ENCODE results near the gene ARNT2. TPM values are rescaled to one million over a fixed set of nuclear protein-coding genes. Genes with fewer than 3 reads are reported as not detected.

ARNT2 gene
- polyA plus RNA-seq, 1 experiment = 44.6 TPM

DNA sequence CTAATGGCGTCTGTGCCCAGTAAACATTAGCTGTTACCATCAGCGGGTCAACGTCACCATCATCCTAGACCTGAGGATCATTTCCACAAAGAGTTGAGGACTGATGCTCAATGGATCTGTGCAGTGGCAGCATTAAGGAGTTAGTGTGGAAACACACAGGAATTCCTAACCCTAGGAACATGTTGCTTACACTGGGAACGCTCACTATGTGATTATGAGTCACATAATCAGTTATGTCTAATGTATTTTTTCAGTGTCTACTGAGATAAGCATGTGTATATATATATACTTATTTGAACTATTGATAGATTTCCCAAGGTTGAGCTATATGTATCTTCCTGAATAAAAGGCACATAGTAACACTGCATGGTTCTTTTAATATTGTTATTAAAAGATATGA, 19.0 kb downstream of the ARNT2 start:
- no peak for TF ChIP-seq CTCF (IDR thresholded peaks at IDR 0.05; ENCODE audit: insufficient read depth, low read depth, low read length)
- DNase-seq (ENCODE audit: low read depth) = no peak
- CTCF ChIA-PET = no interaction called here
- H3K36me3 ChIP-seq (ENCODE audit: control insufficient read depth, insufficient read depth, low read length) = no peaks in the 10 kb centered on the region
- H3K4me3 ChIP-seq (ENCODE audit: low read depth, low read length) = no peak overlapping the region
- POLR2A ChIA-PET = no interaction called here
- H3K27me3 ChIP-seq (ENCODE audit: control insufficient read depth, insufficient read depth, low read length) = no peaks in the 10 kb centered on the region

DNA sequence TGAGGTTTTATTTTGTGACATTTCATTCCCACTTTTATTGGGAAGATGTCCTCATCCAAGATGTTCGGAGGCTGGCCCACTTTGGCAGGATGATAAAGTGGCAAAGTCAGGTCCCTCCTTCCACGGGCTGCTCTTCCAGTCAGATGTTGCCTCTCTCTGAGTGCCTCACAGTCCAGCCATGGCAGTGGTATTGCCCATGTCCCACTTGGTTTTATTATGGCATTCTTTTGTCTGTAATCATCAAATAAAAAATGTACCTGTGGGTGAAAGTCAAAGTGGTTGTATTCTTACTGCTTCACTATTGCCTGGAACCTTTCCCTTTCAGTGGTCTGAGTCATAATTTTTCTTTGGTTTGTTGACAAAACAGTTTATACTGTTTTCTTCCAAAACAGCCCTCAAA, 20.2 kb downstream of the ARNT2 start:
- TF ChIP-seq CTCF (IDR thresholded peaks at IDR 0.05; ENCODE audit: insufficient read depth, low read depth, low read length) = no peak
- H3K27me3 ChIP-seq (ENCODE audit: control insufficient read depth, insufficient read depth, low read length) = no peaks in the 10 kb centered on the region
- no peak for DNase-seq (ENCODE audit: low read depth)
- no peaks in the 10 kb centered on the region for H3K36me3 ChIP-seq (ENCODE audit: control insufficient read depth, insufficient read depth, low read length)
- ChIA-PET POLR2A (no interaction called here), CTCF (interaction anchor here (0.8 kb wide), 1 partner anchor 1075 kb away, joined by 3 read pairs; no protein-coding TSS in a partner anchor)
- no peak overlapping the region for H3K4me3 ChIP-seq (ENCODE audit: low read depth, low read length)

DNA sequence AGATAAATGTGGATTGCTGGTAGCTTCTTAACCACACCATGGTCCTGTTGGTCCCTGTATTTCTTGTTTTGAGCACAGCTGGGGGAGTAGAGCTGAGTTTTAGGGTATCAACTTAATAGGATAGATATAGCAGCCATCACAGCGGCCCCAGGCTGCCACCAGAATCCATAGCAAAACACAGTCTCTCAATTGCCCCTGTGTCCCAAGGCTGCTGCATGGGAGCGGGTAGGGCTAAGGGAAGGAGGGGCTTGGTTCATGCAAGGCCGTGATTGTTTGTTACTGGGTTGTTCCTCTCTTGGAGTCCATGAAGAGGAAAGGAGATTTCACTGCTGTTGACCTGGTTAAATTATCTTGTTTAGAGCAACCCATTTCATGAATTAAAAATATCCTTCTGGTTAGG, 22.1 kb downstream of the ARNT2 start:
- no peaks in the 10 kb centered on the region for H3K36me3 ChIP-seq (ENCODE audit: control insufficient read depth, insufficient read depth, low read length)
- no peak overlapping the region for H3K4me3 ChIP-seq (ENCODE audit: low read depth, low read length)
- ChIA-PET POLR2A (no interaction called here), CTCF (no interaction called here)
- H3K27me3 ChIP-seq (ENCODE audit: control insufficient read depth, insufficient read depth, low read length) = no peaks in the 10 kb centered on the region
- DNase-seq (ENCODE audit: low read depth) = no peak
- no peak for TF ChIP-seq CTCF (IDR thresholded peaks at IDR 0.05; ENCODE audit: insufficient read depth, low read depth, low read length)

DNA sequence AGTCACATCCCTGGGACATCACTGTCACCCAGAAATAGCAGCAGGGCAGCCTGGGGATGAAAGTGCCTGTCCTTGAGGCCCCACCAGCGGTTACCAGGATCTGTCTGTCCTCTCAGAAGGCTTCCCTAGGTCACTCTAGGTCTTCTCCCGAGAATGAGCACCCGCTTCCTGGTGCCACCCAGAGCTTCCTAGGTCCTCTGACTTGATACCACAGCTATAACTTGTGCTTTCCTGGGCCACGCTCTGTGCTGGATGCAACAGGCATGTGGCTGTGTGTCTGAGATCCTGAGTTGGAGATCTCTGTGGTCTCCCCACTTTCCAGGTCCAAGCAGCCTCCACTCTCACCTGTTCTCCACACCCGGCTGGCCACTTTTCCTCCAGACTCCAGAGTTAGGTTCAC, 25.8 kb downstream of the ARNT2 start:
- H3K36me3 ChIP-seq (ENCODE audit: control insufficient read depth, insufficient read depth, low read length) = no peaks in the 10 kb centered on the region; the same call in 1 of the 2 replicates
- no peak for DNase-seq (ENCODE audit: low read depth)
- TF ChIP-seq CTCF (IDR thresholded peaks at IDR 0.05; ENCODE audit: insufficient read depth, low read depth, low read length) = no peak
- ChIA-PET CTCF (interaction anchor here (3.2 kb wide), 1 partner anchor 11 kb away, joined by 19 read pairs; no protein-coding TSS in a partner anchor), POLR2A (no interaction called here)
- H3K27me3 ChIP-seq (ENCODE audit: control insufficient read depth, insufficient read depth, low read length) = no peaks in the 10 kb centered on the region
- no peak overlapping the region for H3K4me3 ChIP-seq (ENCODE audit: low read depth, low read length)

DNA sequence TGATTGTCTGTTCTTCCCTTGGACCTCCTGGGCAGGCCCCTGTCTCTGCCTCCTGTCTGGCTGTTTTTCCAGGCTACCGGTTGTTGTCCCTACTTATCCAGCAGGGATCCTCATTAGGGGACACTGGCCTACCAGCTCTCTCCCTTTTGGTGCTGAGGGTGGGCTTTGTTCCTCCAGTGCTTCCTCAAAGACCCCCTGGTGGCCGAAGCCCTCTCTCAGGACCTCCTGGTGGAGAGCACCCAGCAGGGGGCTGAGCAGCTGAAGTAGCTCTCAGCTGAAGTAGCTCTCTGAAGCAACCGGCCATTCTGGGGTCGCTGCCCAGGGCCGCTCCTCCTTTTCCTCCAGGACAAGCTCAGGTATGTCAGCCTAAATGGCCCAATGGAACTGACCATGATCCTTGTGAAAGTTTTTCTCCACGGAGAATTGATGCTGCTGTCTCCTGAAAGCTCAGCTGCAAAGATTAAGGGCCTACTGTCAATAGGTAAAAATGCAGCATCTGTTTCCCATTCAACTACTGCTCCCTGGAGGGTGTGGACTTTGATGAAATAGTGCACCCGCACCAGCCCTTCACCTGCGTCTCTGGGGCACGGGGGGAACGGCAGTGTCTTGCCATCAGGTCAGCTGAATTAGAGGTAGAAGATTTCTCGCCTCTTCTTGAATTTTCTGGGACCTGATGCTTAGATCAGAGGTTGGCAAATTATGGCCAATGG, 27.6 kb downstream of the ARNT2 start:
- TF ChIP-seq CTCF (IDR thresholded peaks at IDR 0.05; ENCODE audit: insufficient read depth, low read depth, low read length) = no peak
- DNase-seq (ENCODE audit: low read depth) = no peak
- no peak overlapping the region for H3K4me3 ChIP-seq (ENCODE audit: low read depth, low read length)
- ChIA-PET CTCF (interaction anchor here (1.6 kb wide), 1 partner anchor 13 kb away, joined by 5 read pairs; no protein-coding TSS in a partner anchor), POLR2A (interaction anchor here (0.6 kb wide), 1 partner anchor 9 kb away, joined by 5 read pairs; no protein-coding TSS in a partner anchor)
- H3K27me3 ChIP-seq (ENCODE audit: control insufficient read depth, insufficient read depth, low read length) = no peaks in the 10 kb centered on the region
- H3K36me3 ChIP-seq (ENCODE audit: control insufficient read depth, insufficient read depth, low read length) = no peaks in the 10 kb centered on the region; the same call in 1 of the 2 replicates

Data from BJ (cell line).